Measurements from ENCODE around the gene RAB33B.
"Not testable (repeated sequence)": the region's sequence is repeated elsewhere in the genome, so short reads cannot be mapped to it uniquely, and the experiment has no call there.

Gene RAB33B

GRCh38 chr4:139436122-139436521, 17.8 kb upstream of the RAB33B start:
- in situ Hi-C loops (cut with MboI; ENCODE audit: low pct_unique_long_range_greater_than_20kb, low sequenced_read_pairs, unreplicated experiment): no loop called here
- DNase-seq (ENCODE audit: low spot score): no peak
- no peak for TF ChIP-seq CTCF (IDR thresholded peaks at IDR 0.05; ENCODE audit: extremely low read depth, insufficient read depth, missing control alignments)

GRCh38 chr4:139438141-139438540, 15.8 kb upstream of the RAB33B start:
- in situ Hi-C loops (cut with MboI; ENCODE audit: low pct_unique_long_range_greater_than_20kb, low sequenced_read_pairs, unreplicated experiment): no loop called here
- no peak for TF ChIP-seq CTCF (IDR thresholded peaks at IDR 0.05; ENCODE audit: extremely low read depth, insufficient read depth, missing control alignments)

GRCh38 chr4:139441029-139441428, 12.9 kb upstream of the RAB33B start:
- DNase-seq (ENCODE audit: low spot score): no peak
- TF ChIP-seq CTCF (IDR thresholded peaks at IDR 0.05; ENCODE audit: extremely low read depth, insufficient read depth, missing control alignments): no peak
- in situ Hi-C loops (cut with MboI; ENCODE audit: low pct_unique_long_range_greater_than_20kb, low sequenced_read_pairs, unreplicated experiment): no loop called here

More at GRCh38 chr4:139438141-139438540, 15.8 kb upstream of the RAB33B start:
- DNase-seq (ENCODE audit: low spot score): no peak

GRCh38 chr4:139443661-139444060, 10.3 kb upstream of the RAB33B start:
- in situ Hi-C loops (cut with MboI; ENCODE audit: low pct_unique_long_range_greater_than_20kb, low sequenced_read_pairs, unreplicated experiment): no loop called here
- TF ChIP-seq CTCF (IDR thresholded peaks at IDR 0.05; ENCODE audit: extremely low read depth, insufficient read depth, missing control alignments): no peak
- no peak for DNase-seq (ENCODE audit: low spot score)

GRCh38 chr4:139444881-139445280, 9.0 kb upstream of the RAB33B start:
- DNase-seq (ENCODE audit: low spot score); in situ Hi-C loops (cut with MboI; ENCODE audit: low pct_unique_long_range_greater_than_20kb, low sequenced_read_pairs, unreplicated experiment): not testable (repeated sequence)

- DNase-seq (ENCODE audit: low spot score); in situ Hi-C loops (cut with MboI; ENCODE audit: low pct_unique_long_range_greater_than_20kb, low sequenced_read_pairs, unreplicated experiment): not testable (repeated sequence)
Observed at GRCh38 chr4:139447078-139447477, 6.8 kb upstream of the RAB33B start.

- no peak for DNase-seq (ENCODE audit: low spot score)
- no peak for TF ChIP-seq CTCF (IDR thresholded peaks at IDR 0.05; ENCODE audit: extremely low read depth, insufficient read depth, missing control alignments)
- in situ Hi-C loops (cut with MboI; ENCODE audit: low pct_unique_long_range_greater_than_20kb, low sequenced_read_pairs, unreplicated experiment): no loop called here
Observed at GRCh38 chr4:139450586-139450985, 3.3 kb upstream of the RAB33B start.

GRCh38 chr4:139451997-139452396, 1.9 kb upstream of the RAB33B start:
- DNase-seq (ENCODE audit: low spot score): no peak
- in situ Hi-C loops (cut with MboI; ENCODE audit: low pct_unique_long_range_greater_than_20kb, low sequenced_read_pairs, unreplicated experiment): no loop called here
- no peak for TF ChIP-seq CTCF (IDR thresholded peaks at IDR 0.05; ENCODE audit: extremely low read depth, insufficient read depth, missing control alignments)

All from GM13977 (cell line).